GM18868 (cell line): ENCODE data around the gene SSTR5.

Experiments
- ATAC-seq: cut with Tn5 transposase; IDR thresholded peaks from one replicate; pipeline ENCODE4 v1.9.1; 2021; ENCODE audit warnings: mild to moderate bottlenecking, moderate library complexity; ENCODE audit not compliant: unreplicated experiment

Gene SSTR5

DNA sequence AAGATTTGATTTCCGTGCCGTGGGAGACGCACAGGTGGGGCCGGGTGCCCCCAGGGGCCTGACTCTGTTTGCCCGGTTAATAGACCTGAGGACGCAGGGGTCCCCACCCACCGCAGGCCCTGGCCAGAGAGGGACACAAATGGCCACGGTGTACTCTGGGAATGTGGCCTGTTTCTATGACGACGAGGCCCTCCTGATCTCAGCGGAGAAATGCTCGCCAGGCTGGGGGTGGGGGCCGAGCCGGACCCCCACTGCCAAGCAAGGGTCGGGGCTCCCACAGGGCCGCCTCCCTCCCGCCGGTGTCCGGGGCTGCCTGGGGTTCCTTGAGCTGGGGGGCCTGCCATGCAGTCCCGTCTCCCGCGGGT is 48.0 kb downstream of the SSTR5 start:
- no peak for ATAC-seq

DNA sequence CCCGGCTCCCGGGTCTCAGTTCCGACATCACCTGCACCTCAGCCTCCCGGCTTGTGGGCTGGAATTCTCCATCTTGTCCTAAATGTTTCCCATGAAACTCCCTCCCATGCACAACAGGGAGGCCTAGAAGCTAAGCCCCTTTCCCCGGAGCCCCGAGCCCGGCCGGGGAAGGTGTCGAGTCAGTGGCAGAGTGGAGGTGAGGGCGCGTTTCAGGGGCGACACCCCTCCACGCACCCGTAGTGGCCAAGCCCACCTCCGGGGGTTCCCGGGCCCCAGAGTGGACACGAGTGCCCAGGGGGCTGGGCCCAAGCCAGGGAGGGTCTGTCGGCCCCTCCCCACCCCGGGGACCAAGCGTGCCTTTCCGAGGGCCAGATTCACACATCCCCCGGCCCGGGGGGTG is 48.5 kb downstream of the SSTR5 start:
- ATAC-seq = no peak

DNA sequence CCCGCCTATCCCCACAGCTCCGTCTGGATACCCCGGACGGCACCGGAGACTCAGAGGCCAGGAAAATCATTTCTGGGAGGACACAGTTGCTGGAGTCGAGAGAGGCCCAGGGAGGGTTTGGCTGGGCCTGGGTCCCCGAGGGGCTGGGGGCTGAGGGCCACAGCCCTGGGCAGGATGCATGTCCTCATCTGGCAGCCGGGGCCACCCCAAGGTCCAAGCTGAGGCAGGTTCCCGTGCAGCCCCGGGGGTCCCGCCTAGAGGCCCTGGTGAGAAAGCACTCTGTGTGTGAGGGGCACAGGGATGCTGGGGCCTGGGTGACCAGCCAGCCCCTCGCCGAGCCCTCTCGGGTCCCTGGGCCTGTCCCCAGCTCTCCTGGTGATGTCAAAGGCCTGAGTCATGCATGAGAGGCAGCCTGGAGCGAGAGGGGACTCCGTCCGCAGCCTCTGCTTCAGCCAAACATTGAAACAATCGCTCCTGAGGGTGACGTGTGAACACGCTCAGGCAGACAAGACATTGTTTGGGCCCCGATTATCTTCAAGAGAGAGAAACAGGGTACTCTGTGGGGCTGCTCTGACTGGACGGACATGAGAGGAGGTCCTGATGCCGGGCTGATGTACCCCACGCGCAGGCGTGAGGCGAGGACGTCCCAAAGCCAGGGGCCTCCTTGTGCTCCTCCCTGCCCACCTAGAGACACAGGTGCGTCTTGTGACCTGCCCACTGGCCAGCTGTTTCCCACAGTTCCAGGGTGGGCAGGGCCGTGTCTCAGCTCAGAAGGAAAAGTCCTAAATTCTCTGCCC is 49.3 kb downstream of the SSTR5 start:
- ATAC-seq = no peak

- ATAC-seq = no peak
Measured at GRCh38 chr16:1122398-1122765, 49.8 kb downstream of the SSTR5 start.

- ATAC-seq = no peak
Measured at GRCh38 chr16:1123525-1124230, 51.1 kb downstream of the SSTR5 start.

GRCh38 chr16:1124291-1124690 is 51.7 kb downstream of the SSTR5 start:
- ATAC-seq = no peak

- ATAC-seq = no peak
Measured at GRCh38 chr16:1124795-1125194, 52.2 kb downstream of the SSTR5 start.

GRCh38 chr16:1125471-1125870 is 52.9 kb downstream of the SSTR5 start:
- ATAC-seq = no peak

GRCh38 chr16:1126044-1126443 is 53.5 kb downstream of the SSTR5 start:
- ATAC-seq = no peak

DNA sequence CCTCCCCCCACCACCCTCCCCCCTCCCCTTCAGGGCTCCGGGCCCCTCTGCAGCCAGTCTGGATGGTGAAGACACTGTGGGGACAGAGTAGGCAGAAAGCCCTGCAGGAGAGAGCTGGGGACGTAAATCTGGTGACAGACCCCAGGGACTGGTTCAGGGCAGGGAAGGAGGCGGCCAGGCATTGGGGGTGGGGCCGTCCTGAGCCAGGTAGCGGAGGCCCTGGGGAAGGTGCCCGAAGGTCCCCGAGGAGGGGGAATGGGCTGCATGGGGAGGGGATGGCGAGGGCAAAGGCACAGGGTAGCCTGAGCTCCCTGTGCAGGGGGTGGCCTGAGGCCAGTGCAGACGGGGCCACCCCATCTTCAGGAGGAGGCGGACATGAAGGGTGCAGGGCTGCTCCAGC is 54.0 kb downstream of the SSTR5 start:
- ATAC-seq = no peak

GRCh38 chr16:1127101-1127500 is 54.6 kb downstream of the SSTR5 start:
- no peak for ATAC-seq

- no peak for ATAC-seq
Measured at GRCh38 chr16:1127971-1128715, 55.6 kb downstream of the SSTR5 start.

DNA sequence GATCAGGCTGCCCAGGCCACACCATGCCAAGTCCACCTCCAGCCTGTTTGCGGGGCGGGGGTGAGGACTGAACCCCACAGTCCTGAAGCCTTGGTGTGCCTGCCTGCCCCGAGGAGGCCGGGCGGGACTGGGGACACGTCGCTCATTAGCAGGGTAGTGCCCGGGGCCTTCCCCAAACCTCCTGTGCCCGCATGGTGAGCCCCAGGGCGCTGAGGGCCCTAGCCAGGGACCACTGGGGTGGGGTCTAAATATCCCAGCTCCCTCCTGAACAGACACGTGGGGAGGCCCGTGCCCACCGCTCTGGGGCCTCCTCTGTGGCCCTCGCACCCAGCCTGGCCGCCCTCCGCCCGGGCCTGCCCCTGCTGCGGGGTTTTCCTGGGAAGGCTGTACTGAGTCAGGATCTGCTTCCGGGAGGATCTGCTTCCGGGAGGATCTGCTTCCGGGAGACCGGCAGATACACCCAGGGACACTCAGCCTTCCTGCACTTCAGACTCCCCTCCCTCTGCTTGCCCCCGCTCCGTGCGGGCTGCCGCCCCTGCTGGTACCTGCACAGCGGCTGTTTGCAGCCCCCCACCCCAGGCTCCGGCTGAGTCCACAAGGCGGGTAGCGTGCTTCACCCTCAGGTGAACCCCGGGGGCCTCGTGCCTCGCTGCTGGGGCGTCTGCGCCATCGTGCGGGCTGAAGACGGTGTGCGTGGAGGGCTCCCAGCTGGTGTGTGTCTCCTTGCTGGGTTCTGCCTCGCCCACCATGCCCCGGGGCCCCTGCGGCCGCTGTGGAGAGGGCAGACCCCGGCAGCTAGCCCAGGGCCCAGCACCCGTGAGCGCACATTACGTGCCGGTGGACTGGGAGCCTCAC is 56.8 kb downstream of the SSTR5 start:
- ATAC-seq = no peak

- ATAC-seq = no peak
Measured at GRCh38 chr16:1130382-1130781, 57.8 kb downstream of the SSTR5 start.
